Measurements from ENCODE around the gene PSMD6.

- TF ChIP-seq CTCF (IDR thresholded peaks at IDR 0.05) (no peak), POLR2AphosphoS5 (IDR thresholded peaks at IDR 0.05) (no peak), POLR2A (IDR thresholded peaks at IDR 0.05) (no peak), EP300 (IDR thresholded peaks at IDR 0.05) (no peak)
Measured at GRCh38 chr3:63966007-63966406, 57.3 kb downstream of the PSMD6 start.
